ENCODE measurements around the gene OPCML. TPM values are rescaled to one million over a fixed set of nuclear protein-coding genes. Genes with fewer than 3 reads are reported as not detected.

Gene OPCML
- polyA plus RNA-seq, 1 donor (not counting 4 experiments of a cell fraction or from before 2014, with no cell fraction given): 0.04 TPM

- H3K4me3 ChIP-seq (ENCODE audit: control insufficient read depth in 2 of 3, extremely low read depth in 1 of 3, insufficient read depth in 2 of 3, low read depth in 1 of 3, low read length in 3 of 3): no peak overlapping the region
- no peak for FAIRE-seq
- H3K9me1 ChIP-seq (ENCODE audit: control insufficient read depth, extremely low read depth, insufficient read depth, low read length): no peaks in the 10 kb centered on the region
- no peak overlapping the region for H3K9ac ChIP-seq (ENCODE audit: control insufficient read depth, extremely low read depth, insufficient read depth, low read length)
- H2AFZ ChIP-seq (ENCODE audit: control insufficient read depth, low read length): no peak overlapping the region
- H3K9me3 ChIP-seq (ENCODE audit: control insufficient read depth, low read depth, low read length): no peaks in the 10 kb centered on the region
- H3K79me2 ChIP-seq (ENCODE audit: control insufficient read depth, insufficient read depth, low read length): no peaks in the 10 kb centered on the region
- no peaks in the 10 kb centered on the region for H3K4me1 ChIP-seq (ENCODE audit: control insufficient read depth, extremely low read depth, insufficient read depth, low read length)
- H3K27ac ChIP-seq (ENCODE audit: control insufficient read depth, insufficient read depth, low read length): no peak overlapping the region
- no peaks in the 10 kb centered on the region for H4K20me1 ChIP-seq (ENCODE audit: control insufficient read depth, extremely low read depth, insufficient read depth, low read length)
- dilution Hi-C loops (cut with MboI; ENCODE audit: extremely low pct_ligation_motif_present, low sequenced_read_pairs): no loop called here
- no peaks in the 10 kb centered on the region for H3K36me3 ChIP-seq (ENCODE audit: control insufficient read depth in 2 of 2, extremely low read depth in 1 of 2, insufficient read depth in 2 of 2, low read length in 2 of 2)
- H3K4me2 ChIP-seq (ENCODE audit: control insufficient read depth, extremely low read depth, insufficient read depth, low read depth, low read length): no peak overlapping the region
- H3K27me3 ChIP-seq (ENCODE audit: control insufficient read depth, extremely low read depth, insufficient read depth, low read length): no peaks in the 10 kb centered on the region
- TF ChIP-seq CTCF (optimal IDR thresholded peaks at IDR 0.05 in 1 of 3, IDR thresholded peaks at IDR 0.05 in 1 of 3, conservative IDR thresholded peaks at IDR 0.05 in 1 of 3; ENCODE audit: extremely low read depth in 1 of 3, insufficient read depth in 2 of 3, low read length in 3 of 3): no peak
- no peak for TF ChIP-seq EZH2 (IDR thresholded peaks at IDR 0.05; ENCODE audit: low read length)
- no peak for DNase-seq (ENCODE audit: low read depth, low spot score)
Observed at GRCh38 chr11:132519241-132519815, 1013.0 kb downstream of the OPCML start.

- no peak for TF ChIP-seq EZH2 (IDR thresholded peaks at IDR 0.05; ENCODE audit: low read length)
- no peak for TF ChIP-seq CTCF (optimal IDR thresholded peaks at IDR 0.05 in 1 of 3, IDR thresholded peaks at IDR 0.05 in 1 of 3, conservative IDR thresholded peaks at IDR 0.05 in 1 of 3; ENCODE audit: extremely low read depth in 1 of 3, insufficient read depth in 2 of 3, low read length in 3 of 3)
- Histone ChIP-seq H3K27me3 (ENCODE audit: control insufficient read depth, extremely low read depth, insufficient read depth, low read length) (no peaks in the 10 kb centered on the region), H3K4me2 (ENCODE audit: control insufficient read depth, extremely low read depth, insufficient read depth, low read depth, low read length) (no peak overlapping the region), H3K9ac (ENCODE audit: control insufficient read depth, extremely low read depth, insufficient read depth, low read length) (no peak overlapping the region), H2AFZ (ENCODE audit: control insufficient read depth, low read length) (no peak overlapping the region), H3K9me3 (ENCODE audit: control insufficient read depth, low read depth, low read length) (no peaks in the 10 kb centered on the region), H3K4me3 (ENCODE audit: control insufficient read depth in 2 of 3, extremely low read depth in 1 of 3, insufficient read depth in 2 of 3, low read depth in 1 of 3, low read length in 3 of 3) (no peak overlapping the region), H3K9me1 (ENCODE audit: control insufficient read depth, extremely low read depth, insufficient read depth, low read length) (no peaks in the 10 kb centered on the region), H4K20me1 (ENCODE audit: control insufficient read depth, extremely low read depth, insufficient read depth, low read length) (no peaks in the 10 kb centered on the region), H3K4me1 (ENCODE audit: control insufficient read depth, extremely low read depth, insufficient read depth, low read length) (no peaks in the 10 kb centered on the region), H3K79me2 (ENCODE audit: control insufficient read depth, insufficient read depth, low read length) (no peaks in the 10 kb centered on the region), H3K36me3 (ENCODE audit: control insufficient read depth in 2 of 2, extremely low read depth in 1 of 2, insufficient read depth in 2 of 2, low read length in 2 of 2) (no peaks in the 10 kb centered on the region), H3K27ac (ENCODE audit: control insufficient read depth, insufficient read depth, low read length) (no peak overlapping the region)
- dilution Hi-C loops (cut with MboI; ENCODE audit: extremely low pct_ligation_motif_present, low sequenced_read_pairs): no loop called here
- DNase-seq (ENCODE audit: low read depth, low spot score) (no peak), FAIRE-seq (no peak)
Observed at GRCh38 chr11:132504501-132505041, 1027.7 kb downstream of the OPCML start.

All from keratinocyte (primary cell).